Ishikawa (cell line): ENCODE measurements around the gene NWD2.

Source experiments
- CEBPB ChIP-seq: IDR thresholded peaks from 2 replicates; pipeline ENCODE4 v1.6.1; 2012
- CREB1 ChIP-seq: IDR thresholded peaks from 2 replicates; pipeline ENCODE4 v1.6.1; 2012; ENCODE audit warnings: low read depth
- EGR1 ChIP-seq: IDR thresholded peaks from 2 replicates; pipeline ENCODE4 v1.6.1; 2012
- EP300 ChIP-seq: IDR thresholded peaks from 2 replicates; pipeline ENCODE4 v1.6.1; 2012; ENCODE audit warnings: borderline replicate concordance
- FOXM1 ChIP-seq: IDR thresholded peaks from 2 replicates; pipeline ENCODE4 v1.6.1; 2012; ENCODE audit warnings: low read depth, borderline replicate concordance
- MAX ChIP-seq: IDR thresholded peaks from 2 replicates; pipeline ENCODE4 v1.6.1; 2012
- NFIC ChIP-seq: IDR thresholded peaks from 2 replicates; pipeline ENCODE4 v1.6.1; 2012
- RAD21 ChIP-seq: IDR thresholded peaks from 2 replicates; pipeline ENCODE4 v1.6.1; 2012; ENCODE audit warnings: low read depth
- REST ChIP-seq: IDR thresholded peaks from 2 replicates; pipeline ENCODE4 v1.6.1; 2012; ENCODE audit warnings: low read depth, mild to moderate bottlenecking
- TAF1 ChIP-seq: IDR thresholded peaks from 2 replicates; pipeline ENCODE4 v1.6.1; 2012; ENCODE audit warnings: low read depth, mild to moderate bottlenecking
- TCF12 ChIP-seq: IDR thresholded peaks from 2 replicates; pipeline ENCODE4 v1.6.1; 2012; ENCODE audit warnings: low read depth
- YY1 ChIP-seq: IDR thresholded peaks from 2 replicates; pipeline ENCODE4 v1.6.1; 2012; ENCODE audit warnings: low read depth
- ZBTB7A ChIP-seq: IDR thresholded peaks from 2 replicates; pipeline ENCODE4 v1.6.1; 2012; ENCODE audit warnings: low read depth
- TF ChIP-seq, protein P1 (sequence below): IDR thresholded peaks from 2 replicates; pipeline ENCODE4 v1.6.1; 2012

Gene NWD2

GRCh38 chr4:37445023-37445422 is 200.5 kb downstream of the NWD2 start:
- TF ChIP-seq ZBTB7A, result no peak
- no peak for TF ChIP-seq TAF1
- TF ChIP-seq, protein P1, sequence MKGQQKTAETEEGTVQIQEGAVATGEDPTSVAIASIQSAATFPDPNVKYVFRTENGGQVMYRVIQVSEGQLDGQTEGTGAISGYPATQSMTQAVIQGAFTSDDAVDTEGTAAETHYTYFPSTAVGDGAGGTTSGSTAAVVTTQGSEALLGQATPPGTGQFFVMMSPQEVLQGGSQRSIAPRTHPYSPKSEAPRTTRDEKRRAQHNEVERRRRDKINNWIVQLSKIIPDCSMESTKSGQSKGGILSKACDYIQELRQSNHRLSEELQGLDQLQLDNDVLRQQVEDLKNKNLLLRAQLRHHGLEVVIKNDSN, result no peak
- TF ChIP-seq EP300, result no peak
- TF ChIP-seq CREB1, result no peak
- no peak for TF ChIP-seq EGR1
- no peak for TF ChIP-seq REST
- TF ChIP-seq CEBPB, result no peak
- no peak for TF ChIP-seq TCF12
- no peak for TF ChIP-seq MAX
- no peak for TF ChIP-seq YY1
- TF ChIP-seq NFIC, result no peak
- no peak for TF ChIP-seq RAD21

DNA sequence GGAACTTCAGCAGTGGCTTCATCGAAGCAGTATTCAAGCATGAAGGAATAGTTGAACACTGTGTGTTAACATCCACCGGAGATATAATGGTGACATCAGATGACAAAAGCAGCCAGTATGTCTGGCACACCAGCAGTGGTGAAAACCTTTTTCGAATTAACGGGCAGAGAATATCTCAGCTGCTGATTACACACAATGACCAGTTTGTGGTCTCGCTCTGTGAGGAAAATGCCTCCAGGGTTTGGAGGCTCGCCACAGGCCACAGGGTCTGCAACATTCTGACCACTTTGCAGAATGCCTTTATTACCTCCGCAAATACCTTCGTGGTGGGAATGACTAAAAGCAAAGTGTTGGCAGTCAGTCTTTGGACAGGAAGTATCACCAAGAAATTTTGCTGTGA is 201.5 kb downstream of the NWD2 start:
- no peak for TF ChIP-seq MAX
- TF ChIP-seq YY1, result no peak
- no peak for TF ChIP-seq EP300

GRCh38 chr4:37447886-37448285 is 203.3 kb downstream of the NWD2 start:
- no peak for TF ChIP-seq ZBTB7A
- TF ChIP-seq REST, result no peak
- TF ChIP-seq, protein P1, result no peak
- no peak for TF ChIP-seq YY1
- no peak for TF ChIP-seq EP300
- no peak for TF ChIP-seq FOXM1
- TF ChIP-seq CEBPB, result no peak
- no peak for TF ChIP-seq TAF1

GRCh38 chr4:37450309-37450708 is 205.8 kb downstream of the NWD2 start:
- TF ChIP-seq EP300, result no peak
- no peak for TF ChIP-seq EGR1
- TF ChIP-seq TAF1, result no peak
- no peak for TF ChIP-seq RAD21
- TF ChIP-seq TCF12, result no peak
- TF ChIP-seq ZBTB7A, result no peak
- TF ChIP-seq, protein P1, result no peak
- TF ChIP-seq CEBPB, result no peak
- TF ChIP-seq NFIC, result no peak
- no peak for TF ChIP-seq FOXM1
- TF ChIP-seq MAX, result no peak
- TF ChIP-seq YY1, result no peak
- TF ChIP-seq CREB1, result no peak

GRCh38 chr4:37450911-37451310 is 206.4 kb downstream of the NWD2 start:
- TF ChIP-seq, protein P1, result no peak

DNA sequence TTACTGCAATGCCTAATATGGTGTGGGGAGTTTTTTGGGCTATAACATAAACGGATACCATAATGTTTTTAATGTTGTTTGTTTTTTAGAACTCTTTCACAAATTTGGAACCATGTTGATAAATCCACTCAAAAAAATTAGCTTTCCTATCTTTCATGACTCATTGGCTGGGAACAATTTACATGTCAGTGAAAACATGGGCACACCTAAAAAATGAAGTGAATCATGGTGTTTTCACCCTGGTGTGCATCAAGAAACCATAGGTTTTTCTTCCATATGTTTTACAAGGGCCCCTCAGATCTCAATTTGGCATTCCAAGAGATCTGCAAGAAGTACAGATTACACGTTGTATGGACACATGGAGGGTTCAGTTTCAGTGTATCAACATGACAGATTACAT is 207.1 kb downstream of the NWD2 start:
- TF ChIP-seq ZBTB7A, result no peak
